HepG2 (cell line): Measurements from ENCODE around the gene ZNF629.

Source experiments
- IRF1 ChIP-seq: sonication (generic); formaldehyde crosslinking; IDR thresholded peaks from 2 replicates; pipeline ENCODE4 v1.4.0; 2020; ENCODE audit warnings: low read depth, mild to moderate bottlenecking, missing genetic modification reagents
- NFE2L1 ChIP-seq: sonication (generic); formaldehyde crosslinking; IDR thresholded peaks from 2 replicates; pipeline ENCODE4 v1.4.0; 2020; ENCODE audit warnings: missing genetic modification reagents, mild to moderate bottlenecking, borderline replicate concordance
- TF ChIP-seq, protein P1 (sequence below): IDR thresholded peaks from 2 replicates; pipeline ENCODE4 v1.6.1; 2012; ENCODE audit warnings: low read length, improper control_type of control experiment

GRCh38 chr16:30779596-30779995 is 7.4 kb downstream of the ZNF629 start:
- TF ChIP-seq, protein P1, sequence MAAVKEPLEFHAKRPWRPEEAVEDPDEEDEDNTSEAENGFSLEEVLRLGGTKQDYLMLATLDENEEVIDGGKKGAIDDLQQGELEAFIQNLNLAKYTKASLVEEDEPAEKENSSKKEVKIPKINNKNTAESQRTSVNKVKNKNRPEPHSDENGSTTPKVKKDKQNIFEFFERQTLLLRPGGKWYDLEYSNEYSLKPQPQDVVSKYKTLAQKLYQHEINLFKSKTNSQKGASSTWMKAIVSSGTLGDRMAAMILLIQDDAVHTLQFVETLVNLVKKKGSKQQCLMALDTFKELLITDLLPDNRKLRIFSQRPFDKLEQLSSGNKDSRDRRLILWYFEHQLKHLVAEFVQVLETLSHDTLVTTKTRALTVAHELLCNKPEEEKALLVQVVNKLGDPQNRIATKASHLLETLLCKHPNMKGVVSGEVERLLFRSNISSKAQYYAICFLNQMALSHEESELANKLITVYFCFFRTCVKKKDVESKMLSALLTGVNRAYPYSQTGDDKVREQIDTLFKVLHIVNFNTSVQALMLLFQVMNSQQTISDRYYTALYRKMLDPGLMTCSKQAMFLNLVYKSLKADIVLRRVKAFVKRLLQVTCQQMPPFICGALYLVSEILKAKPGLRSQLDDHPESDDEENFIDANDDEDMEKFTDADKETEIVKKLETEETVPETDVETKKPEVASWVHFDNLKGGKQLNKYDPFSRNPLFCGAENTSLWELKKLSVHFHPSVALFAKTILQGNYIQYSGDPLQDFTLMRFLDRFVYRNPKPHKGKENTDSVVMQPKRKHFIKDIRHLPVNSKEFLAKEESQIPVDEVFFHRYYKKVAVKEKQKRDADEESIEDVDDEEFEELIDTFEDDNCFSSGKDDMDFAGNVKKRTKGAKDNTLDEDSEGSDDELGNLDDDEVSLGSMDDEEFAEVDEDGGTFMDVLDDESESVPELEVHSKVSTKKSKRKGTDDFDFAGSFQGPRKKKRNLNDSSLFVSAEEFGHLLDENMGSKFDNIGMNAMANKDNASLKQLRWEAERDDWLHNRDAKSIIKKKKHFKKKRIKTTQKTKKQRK, result no peak
- TF ChIP-seq NFE2L1 (CRISPR knock-in tag) (no peak), IRF1 (no peak)
